Trophoblast cell (in vitro differentiated cells and primary cell): Measurements from ENCODE around the gene NFKBIZ.
A peak's percentile ranks its signal among the peaks of the same experiment; 100 is the strongest.

Experiments used
- DNase-seq, 2 donors: peaks; one replicate each; pipeline ENCODE4 v3.0.0-alpha.2; 2016
- H2AFZ ChIP-seq: 2 replicates; pipeline ENCODE4 v1.6.1; 2013; ENCODE audit warnings: low read length, moderate library complexity, mild to moderate bottlenecking; ENCODE audit not compliant: insufficient read depth, poor library complexity
- H2AK5ac ChIP-seq: 2 replicates; pipeline ENCODE4 v1.6.1; 2013; ENCODE audit warnings: mild to moderate bottlenecking, low read length
- H2BK120ac ChIP-seq: 2 replicates; pipeline ENCODE4 v1.6.1; 2013; ENCODE audit warnings: low read length, mild to moderate bottlenecking, moderate library complexity; ENCODE audit not compliant: insufficient read depth, poor library complexity
- H2BK12ac ChIP-seq: 2 replicates; pipeline ENCODE4 v1.6.1; 2013; ENCODE audit warnings: mild to moderate bottlenecking, low read length, moderate library complexity
- H2BK5ac ChIP-seq: 2 replicates; pipeline ENCODE4 v1.6.1; 2013; ENCODE audit warnings: low read length, low read depth, moderate library complexity, mild to moderate bottlenecking; ENCODE audit not compliant: poor library complexity
- H3K14ac ChIP-seq: 2 replicates; pipeline ENCODE4 v1.6.1; 2013; ENCODE audit warnings: mild to moderate bottlenecking, low read length
- H3K18ac ChIP-seq: 2 replicates; pipeline ENCODE4 v1.6.1; 2013; ENCODE audit warnings: mild to moderate bottlenecking, low read length
- H3K23ac ChIP-seq: 2 replicates; pipeline ENCODE4 v1.6.1; 2013; ENCODE audit warnings: low read length
- H3K27ac ChIP-seq: 2 replicates; pipeline ENCODE4 v1.5.1; 2013; ENCODE audit warnings: low read depth, mild to moderate bottlenecking, inconsistent platforms, low read length, moderate library complexity
- H3K27me3 ChIP-seq: 2 replicates; pipeline ENCODE4 v1.6.1; 2013; ENCODE audit warnings: inconsistent platforms, mild to moderate bottlenecking, low read length, moderate library complexity; ENCODE audit not compliant: insufficient read depth
- H3K36me3 ChIP-seq, 2 experiments: 1 replicate in 1 of 2; 2 replicates in 1 of 2; pipeline ENCODE4 v1.6.1; 2013; ENCODE audit warnings: low read length in 2 of 2, mild to moderate bottlenecking in 2 of 2, moderate library complexity in 1 of 2; ENCODE audit not compliant: insufficient read depth in 2 of 2, control insufficient read depth in 1 of 2
- H3K4ac ChIP-seq: 2 replicates; pipeline ENCODE4 v1.6.1; 2013; ENCODE audit warnings: low read depth, mild to moderate bottlenecking, low read length, moderate library complexity
- H3K4me1 ChIP-seq, 2 experiments: 1 replicate in 1 of 2; 2 replicates in 1 of 2; pipeline ENCODE4 v1.6.1; 2013; ENCODE audit warnings: low read length in 2 of 2, mild to moderate bottlenecking in 2 of 2, moderate library complexity in 1 of 2; ENCODE audit not compliant: insufficient read depth in 2 of 2, control insufficient read depth in 1 of 2
- H3K4me2 ChIP-seq: 2 replicates; pipeline ENCODE4 v1.6.1; 2013; ENCODE audit warnings: inconsistent platforms, mild to moderate bottlenecking, low read length, moderate library complexity
- H3K4me3 ChIP-seq: 2 replicates; pipeline ENCODE4 v1.5.1; 2013; ENCODE audit warnings: mild to moderate bottlenecking, low read depth, low read length, inconsistent platforms
- H3K79me1 ChIP-seq: one replicate; pipeline ENCODE4 v1.6.1; 2013; ENCODE audit warnings: low read length
- H3K79me2 ChIP-seq: 2 replicates; pipeline ENCODE4 v1.6.1; 2013; ENCODE audit warnings: low read length, mild to moderate bottlenecking; ENCODE audit not compliant: control insufficient read depth, insufficient read depth, poor library complexity
- H3K9ac ChIP-seq: 2 replicates; pipeline ENCODE4 v1.6.1; 2013; ENCODE audit warnings: mild to moderate bottlenecking, low read length
- H3K9me3 ChIP-seq: 2 replicates; pipeline ENCODE4 v1.6.1; 2013; ENCODE audit warnings: low read depth, mild to moderate bottlenecking, control low read depth, inconsistent platforms, low read length; ENCODE audit not compliant: insufficient read depth
- H4K12ac ChIP-seq: 2 replicates; pipeline ENCODE4 v1.6.1; 2013; ENCODE audit warnings: low read depth, mild to moderate bottlenecking, low read length, moderate library complexity
- H4K8ac ChIP-seq: 2 replicates; pipeline ENCODE4 v1.6.1; 2013; ENCODE audit warnings: low read depth, mild to moderate bottlenecking, low read length, moderate library complexity
- H4K91ac ChIP-seq: one replicate; pipeline ENCODE4 v1.6.1; 2013; ENCODE audit warnings: low read depth, mild to moderate bottlenecking, low read length, moderate library complexity
- WGBS: extraction: QIAGEN DNeasy Blood & Tissue Kit; methylation state at CpG from one replicate; pipeline ENCODE4 v1.1.7; 2013; ENCODE audit warnings: missing lambda C conversion rate; ENCODE audit not compliant: insufficient read length, insufficient coverage; ENCODE audit errors: extremely low coverage; 5-methylcytosine and 5-hydroxymethylcytosine counted together

NFKBIZ gene

DNA sequence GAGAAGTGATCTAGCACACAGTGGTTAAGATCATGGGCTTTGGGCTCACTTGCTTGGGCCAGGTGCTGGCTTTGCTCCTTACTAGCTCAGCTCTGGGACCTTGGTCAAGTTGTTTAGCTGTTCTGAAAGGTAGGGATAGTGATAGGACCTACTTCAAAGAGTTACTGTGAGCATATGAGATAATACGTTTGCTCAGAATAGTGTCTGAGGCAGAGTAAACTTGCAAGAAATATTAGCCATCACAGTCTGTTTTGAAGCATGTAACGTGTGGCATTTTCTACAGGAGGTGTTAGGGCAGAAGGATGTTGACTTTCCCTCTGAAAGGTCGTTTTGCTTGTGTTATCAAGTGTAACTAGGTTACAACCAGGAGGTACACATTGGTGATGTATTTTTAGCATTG, 34.5 kb upstream of the NFKBIZ start:
- Histone ChIP-seq H3K23ac (no peak overlapping the region), H2BK12ac (no peak overlapping the region), H3K14ac (no peak overlapping the region), H4K8ac (no peak overlapping the region), H4K91ac (no peak overlapping the region), H2BK120ac (no peak overlapping the region), H3K4me1 (no peaks in the 10 kb centered on the region), H4K12ac (no peak overlapping the region), H2AFZ (no peak overlapping the region), H2BK5ac (no peak overlapping the region), H3K36me3 (no peaks in the 10 kb centered on the region), H3K27me3 (no peaks in the 10 kb centered on the region), H3K79me2 (no peaks in the 10 kb centered on the region), H3K4ac (no peak overlapping the region), H3K18ac (no peak overlapping the region), H3K79me1 (no peaks in the 10 kb centered on the region), H3K27ac (no peak overlapping the region), H3K9me3 (no peaks in the 10 kb centered on the region), H3K9ac (no peak overlapping the region), H3K4me2 (no peak overlapping the region), H2AK5ac (no peak overlapping the region), H3K4me3 (no peak overlapping the region)
- WGBS: no CpG with 5 or more reads among the region's 3 CpGs
- DNase-seq: no peak

DNA sequence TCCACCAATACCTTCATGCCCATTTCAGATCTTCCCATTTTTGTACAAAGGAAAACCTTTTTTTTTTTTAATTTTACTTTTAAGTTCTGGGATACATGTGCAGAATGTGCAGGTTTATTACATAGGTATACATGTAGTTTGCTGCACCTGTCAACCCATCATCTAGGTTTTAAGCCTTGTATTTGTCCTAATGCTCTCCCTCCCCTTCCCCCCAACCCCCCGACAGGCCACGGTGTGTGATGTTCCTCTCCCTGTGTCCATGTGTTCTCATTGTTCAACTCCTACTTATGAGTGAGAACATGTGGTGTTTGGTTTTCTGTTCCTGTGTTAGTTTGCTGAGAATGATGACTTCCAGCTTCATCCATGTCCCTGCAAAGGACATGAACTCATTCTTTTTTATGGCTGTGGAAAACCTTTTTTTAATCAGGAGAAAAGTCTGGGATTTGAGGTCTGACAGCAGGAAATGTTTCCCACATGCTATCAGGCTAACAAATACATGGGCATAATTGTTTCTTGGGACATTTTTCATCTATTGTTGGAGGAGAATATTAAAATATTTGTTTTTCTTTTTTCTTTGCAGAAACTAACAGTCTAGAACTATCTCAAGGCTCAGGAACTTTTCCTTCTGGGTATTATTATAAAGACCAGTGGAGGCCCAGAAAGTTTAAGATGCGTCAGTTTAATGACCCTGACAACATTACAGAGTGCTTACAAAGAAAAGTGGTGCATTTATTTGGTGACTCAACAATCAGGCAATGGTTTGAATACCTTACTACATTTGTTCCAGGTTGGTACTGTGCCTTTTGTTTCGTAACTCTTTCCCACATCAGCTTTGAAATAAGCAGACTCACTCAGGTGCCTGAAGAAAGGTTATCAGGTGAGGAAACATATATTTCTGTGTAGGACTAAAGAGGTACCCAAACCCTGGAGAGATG, 32.8 kb upstream of the NFKBIZ start:
- no peak overlapping the region for H3K23ac ChIP-seq
- H3K79me2 ChIP-seq: no peaks in the 10 kb centered on the region
- WGBS: no CpG with 5 or more reads among the region's 4 CpGs
- no peak overlapping the region for H2AFZ ChIP-seq
- H3K18ac ChIP-seq: no peak overlapping the region
- H3K27me3 ChIP-seq: no peaks in the 10 kb centered on the region
- H2BK120ac ChIP-seq: no peak overlapping the region
- DNase-seq: peak in 1 of 2 donors; percentile 28
- no peak overlapping the region for H2BK12ac ChIP-seq
- no peak overlapping the region for H3K4me2 ChIP-seq
- H3K4ac ChIP-seq: no peak overlapping the region
- H4K91ac ChIP-seq: no peak overlapping the region
- no peak overlapping the region for H3K14ac ChIP-seq
- peaks cover 0 to 2% of the 10 kb centered on the region in 2 experiments for H3K36me3 ChIP-seq
- H3K4me1 ChIP-seq: no peaks in the 10 kb centered on the region
- H3K79me1 ChIP-seq: no peaks in the 10 kb centered on the region
- no peak overlapping the region for H3K9ac ChIP-seq
- no peak overlapping the region for H3K4me3 ChIP-seq
- no peak overlapping the region for H4K8ac ChIP-seq
- H3K27ac ChIP-seq: no peak overlapping the region
- peaks cover 2% of the 10 kb centered on the region for H3K9me3 ChIP-seq
- no peak overlapping the region for H2AK5ac ChIP-seq
- no peak overlapping the region for H2BK5ac ChIP-seq
- H4K12ac ChIP-seq: no peak overlapping the region

DNA sequence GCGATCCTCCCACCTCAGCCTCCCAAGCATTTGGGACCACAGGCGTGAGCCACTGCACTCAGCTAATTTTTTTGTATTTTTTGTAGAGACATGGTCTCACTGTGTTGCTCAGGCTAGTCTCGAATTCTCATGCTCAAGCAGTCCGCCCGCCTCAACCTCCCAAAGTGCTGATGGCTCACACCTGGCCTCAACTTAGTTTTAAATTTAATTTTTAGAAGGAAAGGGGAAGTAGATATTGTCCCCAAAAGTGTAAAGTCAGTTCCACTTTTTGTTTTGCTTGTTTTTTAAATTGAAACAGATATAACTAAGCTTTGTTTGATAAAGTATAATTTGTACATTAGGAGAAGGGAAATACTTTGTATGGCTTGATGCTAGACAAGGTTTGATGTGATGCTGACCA, 31.3 kb upstream of the NFKBIZ start:
- Histone ChIP-seq H3K4ac (no peak overlapping the region), H2AK5ac (no peak overlapping the region), H2AFZ (no peak overlapping the region), H3K9me3 (peaks cover 2% of the 10 kb centered on the region), H2BK120ac (no peak overlapping the region), H3K4me1 (no peaks in the 10 kb centered on the region), H3K9ac (no peak overlapping the region), H4K8ac (no peak overlapping the region), H3K36me3 (peaks cover 0 to 5% of the 10 kb centered on the region in 2 experiments), H3K4me2 (no peak overlapping the region), H2BK12ac (no peak overlapping the region), H3K18ac (no peak overlapping the region), H2BK5ac (no peak overlapping the region), H4K91ac (no peak overlapping the region), H3K79me1 (no peaks in the 10 kb centered on the region), H3K27ac (no peak overlapping the region), H4K12ac (no peak overlapping the region), H3K79me2 (no peaks in the 10 kb centered on the region), H3K14ac (no peak overlapping the region), H3K4me3 (no peak overlapping the region), H3K23ac (no peak overlapping the region), H3K27me3 (no peaks in the 10 kb centered on the region)
- WGBS: no CpG with 5 or more reads among the region's 5 CpGs
- no peak for DNase-seq

DNA sequence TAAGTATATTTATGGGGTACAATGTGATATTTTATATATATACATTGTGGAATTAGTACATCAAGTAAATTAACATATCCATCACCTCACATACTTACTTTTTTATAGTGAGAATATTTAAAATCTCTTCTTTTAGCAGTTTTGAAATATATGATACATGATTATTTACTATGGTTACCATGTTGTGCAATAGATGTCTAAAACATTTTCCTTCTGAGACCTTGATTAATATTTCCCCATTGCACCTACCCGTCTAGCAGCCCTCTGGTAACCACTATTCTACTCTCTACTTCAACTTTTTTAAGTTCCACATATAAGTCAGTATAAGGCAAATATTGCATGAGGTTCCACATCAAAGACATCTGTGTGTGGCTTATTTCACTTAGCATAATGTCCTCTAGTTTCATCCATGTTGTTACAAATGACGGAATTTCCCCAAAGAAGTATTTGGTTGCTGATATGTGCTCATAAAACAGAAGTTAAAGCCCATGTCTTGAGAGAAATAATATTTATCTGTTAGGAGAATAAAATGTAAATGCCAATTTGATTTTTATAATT, 29.6 kb upstream of the NFKBIZ start:
- H3K18ac ChIP-seq: no peak overlapping the region
- no peak overlapping the region for H2AFZ ChIP-seq
- H3K36me3 ChIP-seq: peaks cover 0 to 5% of the 10 kb centered on the region in 2 experiments
- peak in 1 of 2 donors; percentile 13 for DNase-seq
- WGBS: no CpG with 5 or more reads among the region's 2 CpGs
- peaks cover 2% of the 10 kb centered on the region for H3K9me3 ChIP-seq
- H4K8ac ChIP-seq: no peak overlapping the region
- H2AK5ac ChIP-seq: no peak overlapping the region
- no peaks in the 10 kb centered on the region for H3K4me1 ChIP-seq
- H2BK120ac ChIP-seq: no peak overlapping the region
- H4K91ac ChIP-seq: no peak overlapping the region
- no peaks in the 10 kb centered on the region for H3K79me2 ChIP-seq
- no peaks in the 10 kb centered on the region for H3K79me1 ChIP-seq
- no peak overlapping the region for H4K12ac ChIP-seq
- no peak overlapping the region for H3K14ac ChIP-seq
- no peak overlapping the region for H2BK12ac ChIP-seq
- no peak overlapping the region for H3K23ac ChIP-seq
- no peak overlapping the region for H2BK5ac ChIP-seq
- H3K4ac ChIP-seq: no peak overlapping the region
- H3K4me3 ChIP-seq: no peak overlapping the region
- no peak overlapping the region for H3K9ac ChIP-seq
- no peak overlapping the region for H3K4me2 ChIP-seq
- H3K27me3 ChIP-seq: no peaks in the 10 kb centered on the region
- no peak overlapping the region for H3K27ac ChIP-seq
